GM19351 (cell line): Measurements from ENCODE around the gene GRAP.
"Not testable (repeated sequence)": the region's sequence is repeated elsewhere in the genome, so short reads cannot be mapped to it uniquely, and the experiment has no call there.

Source experiments
- ATAC-seq: cut with Tn5 transposase; IDR thresholded peaks from one replicate; pipeline ENCODE4 v1.9.1; 2021; ENCODE audit warnings: mild to moderate bottlenecking, moderate library complexity; ENCODE audit not compliant: unreplicated experiment

GRAP gene

GRCh38 chr17:19046782-19047375, at the start of gene GRAP:
Gene GRAP, minus strand, starts transcription at chr17:19046957. Its CDS starts 31 bp downstream, at chr17:19046926.
- not testable (repeated sequence) for ATAC-seq

- ATAC-seq: not testable (repeated sequence)
These were observed 47.1 kb upstream of the GRAP start for GRCh38 chr17:19093684-19094438.

- not testable (repeated sequence) for ATAC-seq
These were observed 46.3 kb upstream of the GRAP start for GRCh38 chr17:19092737-19093683.

GRCh38 chr17:19090058-19090772, 43.5 kb upstream of the GRAP start:
- ATAC-seq: not testable (repeated sequence)

GRCh38 chr17:19088804-19089685, 42.3 kb upstream of the GRAP start:
- ATAC-seq: not testable (repeated sequence)

- ATAC-seq: not testable (repeated sequence)
These were observed 30.6 kb upstream of the GRAP start for GRCh38 chr17:19077386-19077785.

GRCh38 chr17:19076398-19077192, 29.8 kb upstream of the GRAP start:
- ATAC-seq: peak; percentile 67

GRCh38 chr17:19070318-19071168, 23.8 kb upstream of the GRAP start:
- ATAC-seq: peak; percentile 88

GRCh38 chr17:19064378-19064777, 17.6 kb upstream of the GRAP start:
- not testable (repeated sequence) for ATAC-seq

GRCh38 chr17:19063326-19063956, 16.7 kb upstream of the GRAP start:
- ATAC-seq: not testable (repeated sequence)

GRCh38 chr17:19062718-19063325, 16.1 kb upstream of the GRAP start:
- peak; percentile 75 for ATAC-seq

GRCh38 chr17:19062009-19062717, 15.4 kb upstream of the GRAP start:
- peak; percentile 65 for ATAC-seq

- ATAC-seq: not testable (repeated sequence)
These were observed 8.7 kb upstream of the GRAP start for GRCh38 chr17:19055447-19055846.

GRCh38 chr17:19048826-19049225, 2.1 kb upstream of the GRAP start:
- ATAC-seq: not testable (repeated sequence)

GRCh38 chr17:19047510-19047909, 753 bp upstream of the GRAP start:
- not testable (repeated sequence) for ATAC-seq

GRCh38 chr17:19044643-19045042, 2.1 kb downstream of the GRAP start:
- not testable (repeated sequence) for ATAC-seq
